Neural cell (in vitro differentiated cells): ENCODE data around the gene CREM. TPM values are rescaled to one million over a fixed set of nuclear protein-coding genes. Genes with fewer than 3 reads are reported as not detected.

Experiments
- H2AFZ ChIP-seq: fragments of 200-600, 300-800 bp; sonication (generic), shearing (Covaris generic); 2 replicates; pipeline ENCODE4 v1.6.0; 2014; ENCODE audit warnings: low read depth, mild to moderate bottlenecking, antibody characterized with exemption, low read length, moderate library complexity
- H3F3A ChIP-seq: fragments of 200-600 bp; shearing (Covaris generic); 2 replicates; pipeline ENCODE4 v1.6.1; 2016; ENCODE audit warnings: mild to moderate bottlenecking, moderate library complexity, mixed read lengths, antibody characterized with exemption, low read length; ENCODE audit not compliant: insufficient read depth, poor library complexity, severe bottlenecking
- H3K27ac ChIP-seq: fragments of 200-600, 300-800 bp; sonication (generic), shearing (Covaris generic); 2 replicates; pipeline ENCODE4 v1.5.1; 2014; ENCODE audit warnings: mild to moderate bottlenecking, low read length, moderate library complexity
- H3K27me3 ChIP-seq: fragments of 300-800, 200-600 bp; sonication (generic), shearing (Covaris generic); 2 replicates; pipeline ENCODE4 v1.6.0; 2014; ENCODE audit warnings: mild to moderate bottlenecking, low read depth, low read length, moderate library complexity; ENCODE audit not compliant: insufficient read depth
- H3K36me3 ChIP-seq: fragments of 300-800, 200-600 bp; sonication (generic), shearing (Covaris generic); 2 replicates; pipeline ENCODE4 v1.5.1; 2014; ENCODE audit warnings: mild to moderate bottlenecking, antibody characterized with exemption, low read length, moderate library complexity; ENCODE audit not compliant: insufficient read depth
- H3K4me2 ChIP-seq: fragments of 300-800, 200-600 bp; sonication (generic), shearing (Covaris generic); 2 replicates; pipeline ENCODE4 v1.6.0; 2014; ENCODE audit warnings: mild to moderate bottlenecking, low read length
- H3K4me3 ChIP-seq: fragments of 300-800, 200-600 bp; sonication (generic), shearing (Covaris generic); 2 replicates; pipeline ENCODE4 v1.5.1; 2014; ENCODE audit warnings: mild to moderate bottlenecking, low read length, moderate library complexity
- H3K79me2 ChIP-seq: fragments of 200-600 bp; shearing (Covaris generic); replicated peaks from 2 replicates; pipeline ENCODE4 v1.6.0; 2014; ENCODE audit warnings: mild to moderate bottlenecking, low read length, moderate library complexity; ENCODE audit not compliant: insufficient read depth
- H3K9ac ChIP-seq: fragments of 300-800, 200-600 bp; sonication (generic), shearing (Covaris generic); 2 replicates; pipeline ENCODE4 v1.6.1; 2016; ENCODE audit warnings: mild to moderate bottlenecking, low read length, mixed read lengths
- H3K9me2 ChIP-seq: fragments of 200-600 bp; shearing (Covaris generic); 2 replicates; pipeline ENCODE4 v1.6.1; 2016; ENCODE audit warnings: mild to moderate bottlenecking, low read length, mixed read lengths; ENCODE audit not compliant: insufficient read depth
- H3K9me3 ChIP-seq: fragments of 200-600, 300-800 bp; sonication (generic), shearing (Covaris generic); 2 replicates; pipeline ENCODE4 v1.6.1; 2016; ENCODE audit warnings: mild to moderate bottlenecking, mixed run types, low read length, moderate library complexity, mixed read lengths
- H4K20me1 ChIP-seq: fragments of 200-600 bp; shearing (Covaris generic); 2 replicates; pipeline ENCODE4 v1.6.1; 2016; ENCODE audit warnings: mild to moderate bottlenecking, mixed run types; ENCODE audit not compliant: insufficient read depth
- CTCF ChIP-seq: fragments of 450-650 bp; IDR thresholded peaks from 2 replicates; pipeline ENCODE4 v1.5.1; 2014; ENCODE audit warnings: antibody characterized with exemption, mild to moderate bottlenecking, moderate library complexity; ENCODE audit not compliant: poor library complexity, severe bottlenecking
- EP300 ChIP-seq: fragments of 450-650 bp; conservative IDR thresholded peaks from 2 replicates; pipeline ENCODE4 v1.6.1; 2014; ENCODE audit warnings: antibody characterized with exemption, mild to moderate bottlenecking, moderate library complexity; ENCODE audit not compliant: poor library complexity, severe bottlenecking
- EZH2 ChIP-seq: fragments of 200-600, 300-800 bp; shearing (Covaris generic), sonication (generic); IDR thresholded peaks from 2 replicates; pipeline ENCODE4 v1.6.1; 2014; ENCODE audit warnings: antibody characterized with exemption, low read length, borderline replicate concordance, mild to moderate bottlenecking; ENCODE audit not compliant: insufficient read depth, poor library complexity, severe bottlenecking
- MXI1 ChIP-seq: fragments of 450-650 bp; conservative IDR thresholded peaks from 2 replicates; pipeline ENCODE4 v1.6.1; 2014; ENCODE audit warnings: antibody characterized with exemption, mild to moderate bottlenecking; ENCODE audit not compliant: poor library complexity, severe bottlenecking
- POLR2AphosphoS5 ChIP-seq: IDR thresholded peaks from 2 replicates; pipeline ENCODE4 v1.6.1; 2012
- RAD21 ChIP-seq: fragments of 450-650 bp; conservative IDR thresholded peaks from 2 replicates; pipeline ENCODE4 v1.6.1; 2014; ENCODE audit warnings: antibody characterized with exemption, mild to moderate bottlenecking, moderate library complexity
- REST ChIP-seq: IDR thresholded peaks from 2 replicates; pipeline ENCODE4 v1.6.1; 2012; ENCODE audit warnings: borderline replicate concordance
- SMC3 ChIP-seq: fragments of 450-650 bp; conservative IDR thresholded peaks from 2 replicates; pipeline ENCODE4 v1.6.1; 2014; ENCODE audit warnings: antibody characterized with exemption, mild to moderate bottlenecking, moderate library complexity; ENCODE audit not compliant: poor library complexity
- TAF1 ChIP-seq: IDR thresholded peaks from 2 replicates; pipeline ENCODE4 v1.6.1; 2012; ENCODE audit warnings: low read depth
- polyA plus RNA-seq: library from polyadenylated mRNA; depleted of rRNA; stranded (reverse); fragments of >200 nt; gene quantifications from 2 replicates; pipeline ENCODE4 v1.2.3, GENCODE V29; 2014

CREM gene
- polyA plus RNA-seq, 1 donor from 2014 or later: 67.3 TPM

GRCh38 chr10:35231646-35232045 is 105.0 kb downstream of the CREM start:
- no peaks in the 10 kb centered on the region for H3K27me3 ChIP-seq
- H3K4me3 ChIP-seq: no peak overlapping the region
- H3K4me2 ChIP-seq: no peak overlapping the region
- H3K9me3 ChIP-seq: no peaks in the 10 kb centered on the region
- no peak overlapping the region for H3K27ac ChIP-seq
- no peaks in the 10 kb centered on the region for H3K36me3 ChIP-seq
- TF ChIP-seq SMC3: no peak
- no peak for TF ChIP-seq MXI1
- TF ChIP-seq POLR2AphosphoS5: no peak
- no peak for TF ChIP-seq TAF1
- TF ChIP-seq RAD21: no peak
- no peak for TF ChIP-seq CTCF
- TF ChIP-seq EZH2: no peak
- no peak for TF ChIP-seq EP300
- no peak for TF ChIP-seq REST
- no peaks in the 10 kb centered on the region for H4K20me1 ChIP-seq
- H3K9me2 ChIP-seq: no peaks in the 10 kb centered on the region
- H2AFZ ChIP-seq: no peak overlapping the region
- H3F3A ChIP-seq: no peaks in the 10 kb centered on the region
- H3K9ac ChIP-seq: no peak overlapping the region
- H3K79me2 ChIP-seq: no peaks in the 10 kb centered on the region

- Histone ChIP-seq H3K4me2 (no peak overlapping the region), H2AFZ (no peak overlapping the region), H3K36me3 (no peaks in the 10 kb centered on the region), H3K4me3 (no peak overlapping the region), H3K27me3 (no peaks in the 10 kb centered on the region), H3K79me2 (no peaks in the 10 kb centered on the region), H3K9me3 (no peaks in the 10 kb centered on the region), H3K9ac (no peak overlapping the region), H3K27ac (no peak overlapping the region), H3F3A (no peaks in the 10 kb centered on the region), H4K20me1 (no peaks in the 10 kb centered on the region), H3K9me2 (no peaks in the 10 kb centered on the region)
- TF ChIP-seq RAD21 (no peak), CTCF (no peak), TAF1 (no peak), EZH2 (no peak), REST (no peak), MXI1 (no peak), POLR2AphosphoS5 (no peak), SMC3 (no peak), EP300 (no peak)
Measured at GRCh38 chr10:35232527-35232926, 105.9 kb downstream of the CREM start.
